Fibroblast of peridontal ligament (primary cell): ENCODE results near the gene CH25H.
"Not testable (repeated sequence)": the region's sequence is repeated elsewhere in the genome, so short reads cannot be mapped to it uniquely, and the experiment has no call there.

Experiments used
- DNase-seq: peaks from one replicate; pipeline ENCODE4 v3.0.0-alpha.2; 2010; ENCODE audit errors: extremely low read depth

The CH25H gene, protein sequence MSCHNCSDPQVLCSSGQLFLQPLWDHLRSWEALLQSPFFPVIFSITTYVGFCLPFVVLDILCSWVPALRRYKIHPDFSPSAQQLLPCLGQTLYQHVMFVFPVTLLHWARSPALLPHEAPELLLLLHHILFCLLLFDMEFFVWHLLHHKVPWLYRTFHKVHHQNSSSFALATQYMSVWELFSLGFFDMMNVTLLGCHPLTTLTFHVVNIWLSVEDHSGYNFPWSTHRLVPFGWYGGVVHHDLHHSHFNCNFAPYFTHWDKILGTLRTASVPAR

DNA sequence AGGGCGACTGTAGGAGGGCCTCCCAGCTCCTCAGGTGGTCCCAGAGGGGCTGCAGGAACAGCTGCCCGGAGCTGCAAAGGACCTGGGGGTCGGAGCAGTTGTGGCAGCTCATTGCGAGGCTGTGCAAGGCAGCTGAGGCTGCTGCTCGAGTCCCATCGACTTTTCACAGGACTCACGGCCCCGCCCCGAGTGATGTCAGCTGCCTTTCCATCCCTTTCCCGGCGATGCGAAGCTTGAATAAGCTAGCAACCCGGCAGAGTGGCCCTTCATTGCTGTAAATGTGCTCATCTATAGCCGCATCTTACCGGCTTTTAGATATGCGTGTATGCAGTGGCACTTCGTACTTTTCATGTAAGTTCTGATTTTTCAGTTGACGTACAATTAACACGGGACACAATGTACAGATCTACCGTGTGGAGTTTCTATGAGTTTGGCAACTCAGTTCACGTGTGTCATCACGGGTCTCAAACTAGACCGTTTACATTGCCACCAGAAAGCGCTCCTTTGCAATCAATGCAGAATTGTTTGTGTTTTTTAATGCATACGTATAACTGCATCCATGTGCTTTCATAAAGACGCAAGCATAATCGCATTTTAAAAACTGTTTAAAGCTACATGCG is at the start of gene CH25H:
TSS of gene CH25H (minus strand) at position 137 of the 620 bp plus-strand sequence. CDS start at position 112, 25 bp downstream.
- DNase-seq: peak; percentile 81

DNA sequence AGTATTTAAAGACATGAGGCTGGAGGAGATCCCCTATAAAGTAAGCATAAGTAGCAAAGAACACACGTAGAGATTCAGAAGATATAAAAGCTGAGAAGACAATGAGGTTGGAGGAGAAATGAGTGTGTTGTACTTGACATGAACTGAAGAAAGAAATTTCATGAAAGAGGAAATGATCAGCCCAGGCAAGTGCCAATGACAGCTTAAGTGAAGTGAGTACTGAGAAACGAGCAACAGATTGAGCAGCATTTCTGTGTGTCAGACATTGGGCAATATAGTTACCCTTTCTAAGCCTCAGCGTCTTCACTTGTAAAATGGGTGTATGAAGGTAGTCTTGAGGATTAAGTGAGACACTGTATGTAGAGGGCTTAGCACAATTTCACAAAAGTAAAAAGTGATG is 49.2 kb upstream of the CH25H start:
- no peak for DNase-seq

DNA sequence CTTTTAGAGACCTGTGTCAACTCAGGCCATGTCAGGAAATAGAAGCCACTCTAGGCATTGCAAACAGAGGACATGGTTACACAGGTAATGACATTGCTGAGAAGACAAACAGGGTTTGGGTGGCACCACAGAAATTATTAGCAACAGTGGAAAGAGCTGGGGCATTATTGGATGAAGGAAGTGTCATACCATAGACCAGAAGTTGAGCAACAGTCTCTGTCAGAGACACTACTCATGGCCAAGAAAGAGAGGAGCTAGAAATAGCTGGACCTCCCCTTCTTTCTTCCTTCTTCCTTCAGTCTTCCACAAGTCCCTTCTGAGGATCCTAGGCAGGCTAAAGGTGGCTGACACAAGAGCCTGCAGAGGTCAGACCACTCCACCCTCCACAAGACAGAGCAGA is 48.7 kb upstream of the CH25H start:
- no peak for DNase-seq

GRCh38 chr10:89255091-89255579 is 48.0 kb upstream of the CH25H start:
- DNase-seq: not testable (repeated sequence)

- no peak for DNase-seq
Measured at GRCh38 chr10:89252225-89252585, 45.1 kb upstream of the CH25H start.

DNA sequence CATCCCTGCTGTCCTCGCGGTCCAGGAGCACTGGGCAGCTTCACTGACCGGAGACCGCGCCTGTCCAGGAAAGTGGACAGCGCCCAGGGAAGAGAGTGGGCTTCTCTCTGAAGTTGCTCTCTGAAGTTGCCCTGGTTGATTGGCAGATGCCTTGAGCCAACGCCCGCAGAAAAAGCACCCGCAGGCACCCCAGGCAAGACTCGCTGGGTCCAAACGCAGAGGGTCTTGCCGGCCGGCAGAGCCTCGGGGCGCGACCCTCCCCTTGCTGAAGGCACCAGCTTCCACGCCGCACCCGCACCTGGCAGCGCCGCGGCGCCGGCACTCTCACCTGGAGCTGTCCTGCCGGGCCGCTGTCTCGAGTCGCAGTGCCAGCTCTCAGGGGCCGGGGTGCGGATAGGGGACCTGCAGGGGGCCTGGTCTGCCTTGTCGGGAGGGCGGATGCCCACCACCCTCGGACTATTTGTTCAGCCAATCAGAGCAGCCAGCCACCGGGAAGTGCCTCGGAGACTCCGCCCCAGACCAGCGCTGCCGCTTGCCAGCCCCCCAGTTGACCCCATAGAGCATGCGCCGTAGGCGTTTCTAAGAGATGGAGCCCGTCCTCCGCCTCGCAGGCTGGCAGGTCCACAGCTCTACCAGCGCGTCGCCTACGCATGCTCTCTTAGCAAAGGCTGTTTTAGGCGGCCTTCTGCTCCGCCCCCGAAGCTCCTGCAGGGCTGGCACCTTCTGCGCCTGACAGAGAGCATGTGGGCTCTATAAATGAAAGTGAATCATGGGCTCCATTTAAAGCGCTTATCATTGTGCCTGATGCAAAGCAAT is 44.5 kb upstream of the CH25H start, which contains the start of gene LIPA:
TSS of gene LIPA (minus strand) at position 367 of the 816 bp plus-strand sequence. CDS start 4,127 bp downstream, outside the sequence.
- DNase-seq: peak; percentile 98

- DNase-seq: peak; percentile 39
Measured at GRCh38 chr10:89250865-89251408, 43.8 kb upstream of the CH25H start.

DNA sequence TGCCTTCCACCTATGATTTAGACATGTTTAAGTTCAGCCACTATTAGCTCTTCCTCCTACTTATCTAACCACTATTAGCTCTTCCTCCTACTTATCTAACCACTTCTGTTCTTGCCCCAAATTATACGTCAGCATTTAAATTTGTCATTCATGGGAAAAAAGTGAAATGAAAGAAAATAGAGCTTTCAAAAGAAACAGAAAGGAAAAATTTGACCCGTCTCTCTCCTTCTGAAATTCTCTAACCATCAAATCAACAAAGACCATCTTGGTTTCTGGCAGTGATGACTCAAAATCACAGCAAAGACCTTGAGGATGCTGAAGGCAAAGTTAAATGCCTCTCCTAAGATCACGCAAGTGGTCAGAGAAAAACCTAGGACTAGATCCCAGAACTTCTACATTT is 41.9 kb upstream of the CH25H start:
- peak; percentile 36 for DNase-seq

GRCh38 chr10:89247623-89248022 is 40.5 kb upstream of the CH25H start:
- not testable (repeated sequence) for DNase-seq

DNA sequence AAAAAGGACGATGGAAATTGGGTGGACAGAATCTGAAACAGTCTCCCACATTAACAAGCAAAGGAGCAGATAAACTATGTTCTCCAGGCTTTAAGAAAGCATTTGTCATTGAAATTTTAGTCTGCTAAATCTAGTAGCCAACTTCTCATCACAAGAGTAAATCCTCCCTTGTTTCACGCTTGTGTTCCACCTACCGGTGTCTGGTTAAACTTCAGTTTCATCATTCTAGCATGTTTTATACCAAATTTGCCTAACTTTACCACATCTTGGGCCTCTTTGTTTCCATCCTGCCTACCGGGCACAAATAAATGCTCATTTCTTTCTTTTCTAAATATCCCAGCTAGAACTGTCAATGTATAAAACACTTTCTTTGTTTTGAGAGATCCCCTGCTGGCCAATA is 38.7 kb upstream of the CH25H start:
- peak; percentile 22 for DNase-seq

- no peak for DNase-seq
Measured at GRCh38 chr10:89242840-89243568, 35.9 kb upstream of the CH25H start.

GRCh38 chr10:89242345-89242684 is 35.2 kb upstream of the CH25H start:
- DNase-seq: no peak

GRCh38 chr10:89241486-89242344 is 34.6 kb upstream of the CH25H start:
- DNase-seq: peak; percentile 57

DNA sequence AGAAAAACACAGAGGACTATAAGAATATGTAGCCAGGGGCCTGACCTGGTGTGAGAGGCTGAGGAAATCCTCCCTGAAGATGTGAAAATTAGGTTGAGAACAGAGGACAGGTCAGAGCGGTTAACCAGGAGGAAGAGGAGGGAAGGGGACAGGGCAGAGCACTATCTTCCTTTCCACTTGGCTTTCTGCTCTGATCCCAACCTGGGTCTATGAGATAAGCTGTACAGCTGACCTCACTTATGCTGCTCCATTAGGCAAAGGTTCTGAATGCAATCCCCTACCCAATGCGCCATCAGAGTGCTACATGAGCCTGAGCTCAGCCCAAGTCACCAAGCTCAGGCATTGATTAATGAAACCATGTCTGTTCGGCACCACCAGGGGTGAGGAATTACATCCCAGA is 33.9 kb upstream of the CH25H start:
- DNase-seq: no peak

- DNase-seq: no peak
Measured at GRCh38 chr10:89240519-89240918, 33.4 kb upstream of the CH25H start.

DNA sequence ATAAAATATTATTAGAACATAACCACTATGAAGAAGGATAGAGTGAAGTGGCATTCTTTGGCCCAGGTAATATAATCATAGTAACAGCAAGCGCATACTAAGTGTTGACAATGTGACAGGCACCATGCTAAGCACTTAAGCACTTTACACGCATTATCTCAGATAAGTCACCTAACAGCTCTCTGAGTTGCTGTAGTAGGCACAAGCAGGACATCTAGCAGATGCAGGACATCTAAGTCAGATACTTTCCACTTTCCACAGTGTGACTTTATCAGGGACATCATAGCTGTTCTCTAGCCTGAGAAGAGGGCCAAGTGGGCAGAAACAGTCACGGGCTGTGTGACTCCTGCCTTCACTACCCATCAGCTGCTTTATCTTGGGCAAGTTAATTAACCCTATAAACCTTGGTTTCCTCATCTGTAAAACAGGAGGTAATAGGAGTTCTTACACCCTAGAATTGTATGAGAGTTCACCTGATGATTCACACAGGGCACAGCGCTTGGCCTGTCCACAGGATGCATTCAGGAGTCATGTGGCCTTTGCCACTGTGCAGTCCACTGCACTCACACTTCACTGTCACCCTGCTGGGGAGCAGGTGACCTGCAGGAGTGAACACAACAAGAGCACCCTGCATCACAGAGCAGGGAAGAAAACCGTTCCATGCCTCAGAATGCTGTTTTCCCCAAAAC is 32.0 kb upstream of the CH25H start:
- no peak for DNase-seq

DNA sequence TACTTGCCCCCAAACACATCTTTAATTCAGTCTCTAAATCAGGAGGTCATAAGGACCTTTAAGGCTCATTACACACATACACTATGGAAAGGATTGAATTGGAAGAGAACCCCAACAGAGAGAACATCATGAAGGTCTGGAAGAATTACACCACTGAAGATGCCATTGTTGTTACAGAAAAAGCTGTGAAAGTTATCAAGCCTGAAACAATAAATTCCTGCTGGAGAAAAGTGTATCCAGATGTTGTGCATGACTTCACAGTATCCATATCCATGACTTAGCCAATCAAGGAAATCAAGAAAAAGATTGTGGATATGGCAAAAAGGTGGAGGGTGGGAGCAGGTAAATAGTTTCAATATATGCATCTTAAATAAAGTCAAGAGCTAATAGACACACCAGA is 30.7 kb upstream of the CH25H start:
- DNase-seq: no peak

GRCh38 chr10:89236226-89236797 is 29.2 kb upstream of the CH25H start:
- DNase-seq: peak; percentile 81

DNA sequence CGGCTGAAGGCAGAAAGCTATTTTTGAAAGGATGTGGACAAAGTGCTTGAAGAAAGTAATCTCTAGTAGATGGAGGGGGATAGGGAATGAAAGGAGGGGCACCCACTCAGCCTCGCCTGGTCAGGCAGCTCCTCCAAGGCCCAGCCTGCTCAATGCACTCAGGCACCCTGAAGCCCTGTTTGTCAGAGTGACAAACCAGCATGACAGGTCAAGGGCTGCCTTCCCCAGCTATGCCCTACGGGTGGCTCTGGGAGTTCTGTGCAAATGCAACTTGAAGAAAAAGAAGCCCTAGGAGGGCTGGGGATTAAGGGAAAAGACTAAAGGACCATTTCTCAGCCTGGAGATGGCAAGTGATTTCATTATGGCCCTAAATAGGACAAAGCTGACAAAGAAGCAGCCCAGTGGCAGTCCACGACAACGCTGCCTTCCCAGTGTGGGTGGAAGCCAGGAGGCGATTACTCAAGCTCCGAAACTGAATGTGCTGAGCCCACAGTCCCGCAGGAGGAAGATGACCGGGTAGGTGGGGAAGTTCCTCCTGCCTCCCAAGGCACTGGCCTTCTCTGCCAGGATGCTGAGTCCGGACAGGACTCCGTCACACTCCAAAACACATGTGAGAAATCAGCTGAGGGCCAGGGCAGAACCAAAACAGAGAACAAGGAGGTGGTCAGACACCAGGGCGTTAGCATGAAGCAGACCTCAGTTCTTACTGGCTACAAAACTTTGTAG is 28.1 kb upstream of the CH25H start:
- DNase-seq: no peak
